NCI-H2107 (cell line): ENCODE measurements around the gene ABHD17B.
"Not testable (repeated sequence)": the region's sequence is repeated elsewhere in the genome, so short reads cannot be mapped to it uniquely, and the experiment has no call there.

Experiments used
- DNase-seq: peaks from one replicate; lab custom pipeline; 2025; lab: John Stamatoyannopoulos, UW

The ABHD17B gene

GRCh38 chr9:71911061-71911907 lies at the start of gene ABHD17B, which contains the start of gene C9orf85:
TSS of gene ABHD17B (minus strand) at chr9:71911193. CDS start at chr9:71875080, 36,113 bp downstream.
TSS of gene C9orf85 (plus strand) at chr9:71911639. CDS start at chr9:71911735, 96 bp downstream.
- peak; percentile 90 for DNase-seq

- DNase-seq: no peak
These were observed 44.4 kb upstream of the ABHD17B start for GRCh38 chr9:71955300-71955915.

- not testable (repeated sequence) for DNase-seq
These were observed 43.7 kb upstream of the ABHD17B start for GRCh38 chr9:71954652-71955051.

GRCh38 chr9:71944754-71945375 lies 33.9 kb upstream of the ABHD17B start:
- DNase-seq: no peak

- DNase-seq: no peak
These were observed 31.1 kb upstream of the ABHD17B start for GRCh38 chr9:71941998-71942567.

GRCh38 chr9:71941060-71941568 lies 30.1 kb upstream of the ABHD17B start:
- no peak for DNase-seq

- no peak for DNase-seq
These were observed 26.9 kb upstream of the ABHD17B start for GRCh38 chr9:71937898-71938297.

- DNase-seq: no peak
These were observed 26.2 kb upstream of the ABHD17B start for GRCh38 chr9:71937070-71937625.

GRCh38 chr9:71936066-71936465 lies 25.1 kb upstream of the ABHD17B start:
- DNase-seq: no peak

GRCh38 chr9:71931166-71931565 lies 20.2 kb upstream of the ABHD17B start:
- no peak for DNase-seq

- DNase-seq: no peak
These were observed 18.9 kb upstream of the ABHD17B start for GRCh38 chr9:71929791-71930440.

GRCh38 chr9:71929223-71929622 lies 18.2 kb upstream of the ABHD17B start:
- DNase-seq: no peak

- no peak for DNase-seq
These were observed 17.8 kb upstream of the ABHD17B start for GRCh38 chr9:71928806-71929205.

GRCh38 chr9:71928376-71928775 lies 17.4 kb upstream of the ABHD17B start:
- no peak for DNase-seq

GRCh38 chr9:71925834-71926233 lies 14.8 kb upstream of the ABHD17B start:
- DNase-seq: no peak

GRCh38 chr9:71924576-71924975 lies 13.6 kb upstream of the ABHD17B start:
- no peak for DNase-seq

- no peak for DNase-seq
These were observed 10.3 kb upstream of the ABHD17B start for GRCh38 chr9:71921190-71921814.

- no peak for DNase-seq
These were observed 9.6 kb upstream of the ABHD17B start for GRCh38 chr9:71920456-71921189.

GRCh38 chr9:71918419-71918818 lies 7.4 kb upstream of the ABHD17B start:
- DNase-seq: no peak

- DNase-seq: no peak
These were observed 6.0 kb upstream of the ABHD17B start for GRCh38 chr9:71916834-71917534.
